Breast epithelium (tissue), 3 donors: ENCODE results near the gene CD8B2.
"Not testable (repeated sequence)": the region's sequence is repeated elsewhere in the genome, so short reads cannot be mapped to it uniquely, and the experiment has no call there.

ENCODE experiments used
- POLR2A ChIP-seq: fragments of 450-650 bp; IDR thresholded peaks from one replicate; pipeline ENCODE4 v1.6.1; 2016; ENCODE audit warnings: antibody characterized with exemption, mild to moderate bottlenecking, moderate library complexity
- TF ChIP-seq, protein P1 (sequence below), 3 donors: fragments of 450-650 bp; IDR thresholded peaks; one replicate each; pipeline ENCODE4 v1.5.1; 2016 to 2017; ENCODE audit warnings: antibody characterized with exemption in 3 of 3, mild to moderate bottlenecking in 3 of 3, moderate library complexity in 3 of 3

DNA sequence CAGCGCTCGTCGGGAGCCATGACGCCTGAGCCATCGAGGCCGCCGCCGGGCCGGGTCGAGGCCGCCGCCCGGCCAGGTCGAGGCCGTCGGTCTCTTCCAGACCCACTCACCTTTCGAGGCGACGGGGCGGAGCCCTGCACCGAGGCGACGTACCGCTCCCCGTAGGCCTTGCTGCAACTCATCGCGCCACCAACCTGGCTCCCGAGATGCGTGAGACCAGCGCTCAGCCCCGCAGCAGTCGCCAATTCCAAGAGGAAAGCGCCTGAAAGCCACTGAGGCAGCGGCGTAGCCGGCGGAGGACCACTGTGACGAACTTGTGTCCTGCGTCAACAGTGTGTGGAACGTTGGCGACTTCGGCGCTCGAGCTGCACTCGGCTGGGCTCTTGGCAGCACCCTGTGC, 19.1 kb upstream of the CD8B2 start, which contains the start of gene RGPD3:
- TF ChIP-seq, protein P1, sequence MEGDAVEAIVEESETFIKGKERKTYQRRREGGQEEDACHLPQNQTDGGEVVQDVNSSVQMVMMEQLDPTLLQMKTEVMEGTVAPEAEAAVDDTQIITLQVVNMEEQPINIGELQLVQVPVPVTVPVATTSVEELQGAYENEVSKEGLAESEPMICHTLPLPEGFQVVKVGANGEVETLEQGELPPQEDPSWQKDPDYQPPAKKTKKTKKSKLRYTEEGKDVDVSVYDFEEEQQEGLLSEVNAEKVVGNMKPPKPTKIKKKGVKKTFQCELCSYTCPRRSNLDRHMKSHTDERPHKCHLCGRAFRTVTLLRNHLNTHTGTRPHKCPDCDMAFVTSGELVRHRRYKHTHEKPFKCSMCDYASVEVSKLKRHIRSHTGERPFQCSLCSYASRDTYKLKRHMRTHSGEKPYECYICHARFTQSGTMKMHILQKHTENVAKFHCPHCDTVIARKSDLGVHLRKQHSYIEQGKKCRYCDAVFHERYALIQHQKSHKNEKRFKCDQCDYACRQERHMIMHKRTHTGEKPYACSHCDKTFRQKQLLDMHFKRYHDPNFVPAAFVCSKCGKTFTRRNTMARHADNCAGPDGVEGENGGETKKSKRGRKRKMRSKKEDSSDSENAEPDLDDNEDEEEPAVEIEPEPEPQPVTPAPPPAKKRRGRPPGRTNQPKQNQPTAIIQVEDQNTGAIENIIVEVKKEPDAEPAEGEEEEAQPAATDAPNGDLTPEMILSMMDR (IDR thresholded peaks at IDR 0.05): not testable (repeated sequence)
- TF ChIP-seq POLR2A: not testable (repeated sequence)
